HT1080 (cell line): ENCODE data around the gene CCDC3. TPM values are rescaled to one million over a fixed set of nuclear protein-coding genes. Genes with fewer than 3 reads are reported as not detected.

ENCODE experiments used
- DNase-seq: peaks from one replicate; pipeline ENCODE4 v3.0.0-alpha.2; 2015; ENCODE audit warnings: low read depth
- total RNA-seq: library from RNA; depleted of rRNA; stranded (reverse); fragments of >200 nt; shearing (Covaris generic); gene quantifications from 2 replicates; pipeline ENCODE4 v1.2.3, GENCODE V29; 2014

The CCDC3 gene
- total RNA-seq, 1 experiment from 2014 or later = 0.48 TPM

DNA sequence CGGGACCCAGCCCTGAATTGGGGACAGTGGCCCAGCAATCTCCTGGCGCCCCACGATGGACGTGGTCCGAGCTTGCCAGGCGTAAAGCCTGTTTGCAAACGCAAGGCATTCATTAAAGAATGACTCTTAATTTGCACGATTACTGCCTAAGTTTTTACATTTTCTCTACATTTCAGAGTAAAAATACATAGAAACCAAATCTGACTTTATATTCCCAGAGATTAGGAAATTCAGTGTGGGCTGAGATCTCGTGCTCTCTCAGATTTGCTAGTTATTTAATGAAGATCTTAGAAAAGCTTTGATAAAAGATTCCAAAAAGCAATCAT is 337 bp upstream of the CCDC3 start:
- DNase-seq = no peak

DNA sequence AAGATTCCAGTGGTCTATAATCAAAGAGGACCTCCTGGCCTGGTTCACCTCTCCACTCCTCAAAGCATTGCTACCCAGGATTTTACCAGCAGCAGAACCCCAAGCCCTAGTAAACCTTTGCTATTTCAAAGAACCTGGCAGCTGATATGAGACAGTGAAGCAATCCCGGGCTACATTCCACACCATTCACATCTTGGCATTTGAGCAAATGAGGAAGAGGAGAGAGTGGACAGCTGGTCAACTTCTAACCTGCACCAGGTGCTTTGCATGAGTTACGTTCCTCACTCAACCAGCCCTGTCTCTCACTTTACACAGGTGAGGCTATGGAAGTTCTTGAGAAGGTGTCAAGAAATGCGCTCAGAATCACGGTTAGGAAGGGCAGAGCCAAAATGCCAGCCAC is 1.1 kb downstream of the CCDC3 start:
- DNase-seq = no peak

DNA sequence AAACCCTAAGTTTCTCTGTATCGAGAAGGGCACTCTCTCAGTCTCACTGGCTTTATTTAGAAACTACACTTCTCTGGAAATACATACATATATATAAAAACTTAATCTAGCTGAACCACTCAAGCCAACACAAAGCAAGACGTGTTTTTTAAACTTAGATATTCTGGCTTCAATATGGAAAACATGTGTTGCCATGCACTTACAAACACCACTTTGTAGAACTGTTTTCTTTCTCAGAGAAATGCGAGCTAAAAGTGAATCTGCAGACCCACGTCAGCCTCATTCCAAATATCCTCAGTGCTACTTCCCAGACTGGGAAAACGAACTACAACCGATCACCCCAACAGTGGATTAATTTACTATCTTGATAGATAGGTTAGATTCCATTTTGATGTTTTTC is 1.7 kb downstream of the CCDC3 start:
- DNase-seq = no peak

DNA sequence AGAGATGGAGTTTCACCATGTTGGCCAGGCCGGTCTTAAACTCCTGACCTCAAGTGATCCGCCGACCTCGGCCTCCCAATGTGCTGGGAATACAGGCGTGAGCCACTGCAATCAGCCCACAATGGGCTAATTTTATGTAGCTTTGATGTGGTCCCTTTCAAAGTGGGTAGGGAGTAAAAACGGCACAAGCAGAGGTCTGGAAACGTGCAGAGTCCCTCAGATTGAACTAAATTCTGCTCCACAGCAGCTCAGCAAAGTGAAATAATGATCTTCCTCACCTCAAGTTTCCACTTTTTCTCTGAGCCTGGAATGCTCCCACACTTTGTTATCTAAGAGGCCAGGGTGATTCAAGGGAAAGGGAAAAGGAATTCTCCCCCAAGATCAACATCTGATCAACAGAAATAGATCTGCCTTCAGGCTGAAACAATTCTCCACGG is 6.1 kb downstream of the CCDC3 start:
- DNase-seq = no peak

DNA sequence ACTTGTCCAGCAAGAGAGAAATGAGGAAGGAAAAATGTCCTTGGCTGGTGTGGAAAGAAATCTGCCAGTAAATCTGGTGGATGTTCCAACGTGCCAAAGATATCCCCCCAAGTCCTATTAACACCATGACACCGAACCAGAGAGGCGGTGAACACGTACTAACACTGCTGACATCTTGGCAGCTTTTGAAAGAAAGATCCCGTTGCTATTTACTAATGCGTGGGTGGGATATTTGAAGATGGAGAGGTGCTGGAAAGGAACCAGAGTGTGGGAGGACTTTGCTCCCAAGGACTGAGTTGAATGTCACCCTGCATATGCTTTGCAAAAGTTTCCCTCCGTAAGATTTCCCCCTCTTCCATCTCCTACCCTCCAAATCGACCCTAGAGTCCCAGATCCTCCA is 7.9 kb downstream of the CCDC3 start:
- no peak for DNase-seq

DNA sequence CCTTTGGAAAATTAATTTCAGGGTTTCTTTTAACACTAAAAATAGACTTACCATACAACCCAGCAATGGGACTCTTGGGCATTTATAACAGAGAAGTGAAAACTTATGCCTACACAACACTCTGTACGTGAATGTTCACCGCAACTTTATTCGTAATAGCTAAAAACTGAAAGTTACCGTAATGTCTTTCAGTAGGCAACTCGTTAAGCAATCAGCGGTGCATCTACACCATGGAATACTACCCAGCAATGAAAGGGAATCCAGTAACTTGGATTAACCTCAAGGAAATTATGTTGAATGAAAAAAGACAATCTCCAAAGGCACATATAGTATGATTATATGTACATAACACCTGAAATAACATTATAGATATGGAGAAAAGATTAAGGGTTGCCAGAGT is 16.2 kb downstream of the CCDC3 start:
- DNase-seq = no peak

DNA sequence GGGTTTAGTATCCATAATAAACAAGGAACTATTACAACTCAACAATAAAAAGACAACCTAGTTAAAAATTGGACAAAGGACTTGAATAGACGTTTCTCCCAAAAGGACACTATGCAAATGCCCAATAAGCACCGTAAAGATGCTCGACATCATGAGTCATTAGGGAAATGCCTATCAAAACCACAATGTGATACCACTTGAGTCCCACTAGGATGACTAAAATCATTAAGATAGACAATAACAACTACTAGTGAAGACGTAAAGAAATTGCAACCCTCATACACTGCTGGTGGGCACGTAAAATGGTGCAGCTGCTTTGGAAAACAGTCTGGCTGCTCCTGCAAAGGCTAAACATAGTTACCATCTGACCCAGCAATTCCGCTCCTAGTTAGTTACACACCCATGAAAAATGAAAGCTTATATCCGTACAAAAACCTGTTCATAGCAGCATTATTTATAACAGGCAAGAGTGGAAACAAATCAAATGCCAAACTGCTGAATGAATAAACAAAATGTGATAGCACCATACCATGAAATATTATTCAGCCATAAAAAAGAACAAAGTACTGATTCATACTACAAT is 17.3 kb downstream of the CCDC3 start:
- DNase-seq = peak; percentile 58

DNA sequence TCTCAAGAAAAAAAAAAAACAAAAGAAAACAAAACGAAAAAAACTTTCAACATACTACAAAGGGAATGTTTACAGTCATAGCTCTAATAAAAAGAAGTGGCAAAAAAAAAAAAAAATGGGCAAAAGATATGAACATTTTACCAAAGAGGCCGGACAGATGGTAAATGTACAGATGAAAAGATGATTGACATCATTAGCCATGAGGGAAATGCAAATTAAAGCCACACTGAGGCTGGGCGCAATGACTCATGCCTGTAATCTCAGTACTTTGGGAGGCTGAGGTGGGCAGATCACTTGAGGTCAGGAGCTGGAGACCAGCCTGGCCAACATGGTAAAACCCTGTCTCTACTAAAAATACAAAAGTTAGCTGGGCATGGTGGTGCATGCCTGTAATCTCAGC is 17.9 kb downstream of the CCDC3 start:
- peak; percentile 20 for DNase-seq

DNA sequence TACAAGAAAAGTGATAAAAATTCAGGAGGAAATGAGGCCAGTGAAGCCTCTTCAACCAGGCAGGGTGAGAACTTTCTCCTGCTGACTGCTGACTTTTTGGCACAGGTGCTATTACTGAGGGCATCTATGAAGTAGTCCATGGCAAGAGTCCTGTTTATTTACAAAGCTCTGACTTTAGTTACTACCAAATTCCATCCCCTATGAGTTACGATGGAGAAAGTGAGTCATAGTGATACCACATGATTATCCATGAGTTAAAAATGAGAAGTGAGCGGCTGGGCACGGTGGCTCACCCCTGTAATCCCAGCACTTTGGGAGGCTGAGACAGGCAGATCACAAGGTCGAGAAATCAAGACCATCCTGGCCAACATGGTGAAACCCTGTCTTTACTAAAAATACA is 19.9 kb downstream of the CCDC3 start:
- DNase-seq = peak; percentile 63

DNA sequence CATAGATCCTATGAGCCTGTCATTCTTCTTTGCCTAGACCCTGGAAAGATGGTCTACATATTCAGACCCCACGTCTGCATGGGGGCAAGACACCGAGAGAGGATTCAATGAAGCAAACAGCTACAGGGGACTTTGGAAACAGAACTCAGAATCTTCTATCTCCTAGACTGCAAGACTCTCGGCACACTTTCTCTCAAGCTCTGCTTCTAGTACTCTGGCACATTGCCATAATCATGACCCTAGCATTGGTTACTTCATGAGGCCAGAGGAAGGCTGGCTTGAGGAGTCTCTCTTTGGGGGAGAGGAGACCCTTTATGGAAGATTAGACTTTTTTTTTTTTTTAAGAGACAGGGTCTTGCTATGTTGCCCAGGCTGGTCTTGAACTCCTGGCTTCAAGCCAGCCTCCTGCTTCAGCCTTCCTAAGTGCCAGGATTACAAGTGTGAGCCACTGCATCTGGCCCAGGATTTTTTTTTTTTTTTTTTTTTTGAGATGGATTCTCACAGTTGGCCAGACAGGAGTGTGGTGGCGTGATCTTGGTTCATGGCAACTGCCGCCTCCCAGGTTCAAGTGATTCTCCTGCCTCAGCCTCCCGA is 20.7 kb downstream of the CCDC3 start:
- no peak for DNase-seq

DNA sequence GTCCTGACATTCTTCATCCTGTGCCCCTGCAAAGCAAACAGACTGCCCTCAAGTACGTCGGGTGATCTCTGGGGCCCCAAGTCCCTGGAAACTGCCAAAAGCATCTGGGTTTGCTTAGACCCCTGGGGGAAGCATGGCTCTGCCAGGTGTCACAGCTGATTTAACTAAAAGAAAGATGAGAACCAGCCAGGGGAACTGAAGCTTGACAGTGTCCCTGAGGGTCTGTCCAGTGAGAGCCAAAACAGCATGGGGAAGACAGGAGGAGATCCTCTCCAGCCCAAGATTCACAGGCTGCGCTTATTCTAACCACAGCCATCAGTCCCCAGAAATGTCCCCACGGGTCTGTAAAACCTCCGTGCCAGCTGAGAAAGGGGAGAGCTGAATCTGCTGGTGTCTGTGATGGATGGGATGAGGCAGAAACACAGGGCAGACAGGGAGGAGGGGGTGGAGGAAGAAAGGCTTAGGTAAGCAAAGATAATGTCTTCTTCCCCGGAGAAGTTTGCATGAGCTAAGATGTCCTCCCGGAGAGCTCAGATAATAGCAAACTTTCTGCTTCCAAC is 21.3 kb downstream of the CCDC3 start:
- no peak for DNase-seq

DNA sequence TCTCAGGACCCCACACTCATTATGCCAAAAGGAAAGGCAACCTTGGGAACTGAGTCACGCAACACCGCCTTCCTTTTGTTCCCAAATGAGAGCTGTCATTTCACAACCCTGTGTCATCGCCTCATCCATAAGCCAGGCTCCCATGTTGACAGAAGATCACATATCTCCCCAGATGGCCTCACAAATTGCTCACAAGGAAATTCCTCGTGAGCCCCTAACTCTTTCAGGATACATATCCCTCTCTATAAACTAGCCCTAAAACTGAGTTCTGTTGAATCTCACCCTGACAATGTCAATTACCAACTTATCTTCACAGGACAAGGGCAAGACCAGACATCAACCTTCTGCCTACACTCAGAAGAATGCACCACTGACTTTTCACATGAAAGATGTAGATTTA is 22.6 kb downstream of the CCDC3 start:
- no peak for DNase-seq

DNA sequence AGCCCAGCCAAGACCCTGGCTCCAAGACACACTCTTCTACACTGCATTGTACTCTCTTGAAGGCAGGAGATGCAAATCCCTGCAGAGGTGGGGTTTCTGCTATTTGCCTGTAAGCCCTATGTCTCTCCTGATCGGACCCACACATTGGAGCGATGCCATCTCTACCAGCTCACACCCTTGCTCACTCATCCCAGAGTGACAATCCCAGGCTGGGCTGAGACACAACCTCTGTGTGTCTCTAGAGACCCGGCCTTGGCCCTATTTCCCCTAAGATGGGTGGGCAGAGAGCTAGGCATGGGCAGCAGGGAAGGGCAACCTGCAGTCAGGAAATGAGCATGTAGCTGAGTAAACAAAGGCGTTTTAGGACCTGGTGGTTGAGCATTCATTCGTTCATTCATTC is 25.6 kb downstream of the CCDC3 start:
- DNase-seq = no peak

DNA sequence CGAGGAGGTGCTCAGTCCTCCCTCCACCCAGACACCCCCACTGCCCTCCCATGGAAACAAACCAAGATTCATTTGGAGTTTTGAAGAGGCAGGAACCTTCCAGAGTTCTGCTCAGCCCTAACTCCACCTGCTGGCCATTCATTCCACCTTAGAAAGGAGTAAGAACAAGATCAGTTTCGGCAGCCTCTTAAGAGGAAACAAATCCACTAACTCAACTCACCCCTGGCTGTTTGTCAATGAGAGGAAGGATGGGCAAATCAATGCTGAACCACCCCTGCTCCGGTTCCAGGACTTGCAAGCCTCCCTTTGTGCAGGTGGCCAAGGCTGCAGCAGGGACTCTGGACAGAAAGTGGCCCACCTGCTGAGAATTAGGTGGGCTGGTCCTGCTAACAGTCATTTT is 26.2 kb downstream of the CCDC3 start:
- DNase-seq = peak; percentile 15

DNA sequence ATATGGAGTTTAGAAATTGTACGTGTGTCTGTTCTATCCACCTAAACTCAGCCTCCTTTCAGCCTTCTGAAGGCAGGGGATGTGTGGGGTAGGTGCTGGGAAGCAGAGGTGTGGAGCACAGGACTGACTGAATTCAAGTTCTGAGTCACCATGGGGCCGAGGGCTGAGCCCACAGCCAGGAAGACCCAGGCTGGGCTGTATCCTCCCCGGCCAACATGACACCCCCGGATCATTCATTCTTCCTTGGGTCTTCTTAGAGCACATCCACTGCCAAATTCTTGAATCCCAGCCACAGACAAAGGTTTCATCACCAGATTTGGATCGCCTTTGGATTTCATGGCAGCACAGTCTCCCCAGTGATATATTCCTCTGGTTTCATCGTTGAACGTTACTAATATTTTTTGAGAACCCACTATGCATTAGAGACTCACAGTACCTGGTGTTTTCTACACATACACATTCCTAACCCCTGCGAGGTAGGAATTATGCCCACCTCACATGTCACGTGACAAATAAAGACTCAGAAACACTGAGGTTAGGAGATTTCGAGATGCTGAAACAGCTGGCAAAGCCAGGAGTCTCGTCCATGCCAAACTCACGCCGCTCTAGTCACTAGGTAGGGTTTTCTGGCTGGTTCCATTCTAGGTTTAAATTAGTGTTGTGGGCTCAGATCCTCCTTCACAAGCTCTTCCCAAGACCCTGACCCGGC is 26.9 kb downstream of the CCDC3 start:
- no peak for DNase-seq

DNA sequence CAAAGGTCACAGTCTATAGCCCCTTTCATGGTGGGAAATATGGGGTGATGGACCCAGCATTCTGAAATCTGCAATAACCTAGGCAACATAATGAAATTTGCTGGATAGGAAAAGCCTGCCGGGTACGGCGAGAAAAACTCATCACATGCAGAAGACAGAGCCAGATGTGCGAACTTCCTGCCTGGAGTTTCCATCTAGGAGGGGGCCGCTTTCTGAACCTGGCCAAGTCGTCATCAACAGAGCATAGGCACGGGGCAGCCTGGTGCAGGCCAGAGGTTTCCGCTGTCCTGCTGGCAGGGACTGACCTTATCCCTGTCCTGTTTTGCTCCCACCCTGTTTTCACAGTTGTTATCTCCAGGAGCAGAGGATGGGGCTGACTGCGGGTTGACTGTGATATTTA is 27.4 kb downstream of the CCDC3 start:
- DNase-seq = no peak

DNA sequence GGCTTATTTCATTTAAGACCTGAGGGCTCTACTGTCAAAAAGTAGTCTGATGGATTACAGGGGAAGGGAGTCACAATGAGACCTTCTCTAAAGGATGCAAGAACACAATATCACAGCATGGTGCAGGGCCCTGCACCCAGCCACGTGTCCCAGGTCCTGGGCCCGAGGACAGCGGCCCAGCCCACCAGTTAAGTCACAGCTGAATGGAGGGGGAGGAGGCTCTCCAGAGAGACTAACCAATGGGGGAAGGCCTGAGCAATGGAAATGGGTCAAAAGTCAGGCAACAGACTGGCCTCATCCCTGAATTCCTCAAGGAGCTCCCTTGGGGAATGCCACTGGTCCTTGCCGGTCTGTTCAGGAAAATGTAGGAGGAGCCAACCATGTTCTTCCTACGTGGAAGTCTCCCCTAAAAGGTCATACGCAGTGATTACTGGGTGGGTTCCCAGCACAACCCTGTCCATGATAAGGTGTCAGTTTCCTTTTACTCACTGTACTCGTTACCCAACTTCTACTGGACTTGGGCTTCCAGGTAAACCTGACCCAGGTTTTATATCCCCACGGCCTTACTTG is 28.3 kb downstream of the CCDC3 start:
- DNase-seq = no peak

DNA sequence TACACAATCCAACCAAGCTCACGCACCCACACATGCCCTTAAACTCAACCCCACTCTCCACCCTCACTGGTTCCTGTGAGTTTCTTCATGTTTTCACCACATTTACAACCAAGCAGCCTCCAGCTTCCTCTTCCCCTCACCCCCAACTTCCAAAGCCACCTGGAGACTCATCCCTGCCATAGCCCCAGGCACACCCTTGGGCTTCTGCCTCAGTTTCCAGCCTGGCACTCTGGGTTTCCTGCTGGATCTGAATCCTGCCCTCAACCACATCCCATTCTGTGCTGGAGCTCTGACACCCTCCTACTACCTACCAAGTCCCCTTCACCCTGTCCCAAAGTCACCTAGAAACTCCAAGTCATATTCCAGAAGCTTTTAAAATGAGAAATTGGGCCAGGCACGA is 29.4 kb downstream of the CCDC3 start:
- no peak for DNase-seq

DNA sequence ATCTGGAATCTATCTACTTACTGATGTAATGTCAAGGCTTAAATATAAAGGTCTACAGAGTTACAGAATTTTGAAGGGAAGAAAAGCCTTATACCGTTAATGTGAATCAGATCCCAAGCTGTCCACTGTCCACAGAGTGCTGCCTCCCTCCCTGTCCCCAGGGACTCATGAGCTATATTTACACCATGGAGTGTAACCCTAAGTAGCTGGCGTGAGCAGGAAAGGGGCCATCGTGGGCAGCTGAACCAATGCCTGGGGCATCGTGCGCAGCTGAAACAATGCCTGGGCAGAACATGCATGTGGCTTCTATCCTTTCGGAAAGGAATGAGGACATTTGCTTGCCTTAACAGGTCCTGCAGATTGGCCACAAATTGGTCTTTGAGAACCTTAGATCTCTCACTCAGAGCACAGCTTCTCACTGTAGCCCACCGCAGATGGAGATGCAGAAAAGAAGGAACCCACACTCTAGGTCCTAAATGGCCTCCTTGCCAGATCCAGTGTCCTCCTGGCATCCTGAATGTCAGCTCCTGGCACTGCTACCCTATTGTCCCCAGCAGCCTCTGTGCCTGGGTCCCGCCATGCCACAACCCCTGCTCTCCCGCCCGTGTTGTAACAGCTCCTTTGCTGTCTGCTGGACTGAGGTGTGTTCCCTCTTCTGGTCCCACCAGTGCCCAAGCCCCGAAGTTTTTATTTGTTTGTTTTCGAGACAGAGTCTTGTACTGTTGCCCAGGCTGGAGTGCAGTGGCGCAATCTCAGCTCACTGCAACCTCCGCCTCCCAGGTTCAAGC is 30.3 kb downstream of the CCDC3 start:
- no peak for DNase-seq

DNA sequence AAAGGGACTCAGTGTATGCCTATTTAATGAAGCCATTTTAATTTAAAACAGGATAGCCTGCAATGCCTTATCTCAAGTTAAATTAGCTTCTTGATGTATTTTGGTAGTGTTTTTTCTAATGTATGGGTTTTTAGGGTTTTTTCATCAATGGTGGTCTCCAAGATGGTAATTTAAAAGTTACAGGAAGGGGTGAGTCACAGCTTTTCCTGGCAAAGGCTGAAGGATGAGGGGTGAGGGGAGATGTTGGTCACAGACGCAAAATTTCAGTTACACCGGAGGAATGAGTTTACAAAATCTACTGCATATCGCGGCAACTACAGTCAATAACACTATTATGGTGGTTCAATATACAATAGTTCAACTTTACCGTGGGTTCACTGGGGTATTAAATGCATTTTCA is 31.6 kb downstream of the CCDC3 start:
- DNase-seq = peak; percentile 37

DNA sequence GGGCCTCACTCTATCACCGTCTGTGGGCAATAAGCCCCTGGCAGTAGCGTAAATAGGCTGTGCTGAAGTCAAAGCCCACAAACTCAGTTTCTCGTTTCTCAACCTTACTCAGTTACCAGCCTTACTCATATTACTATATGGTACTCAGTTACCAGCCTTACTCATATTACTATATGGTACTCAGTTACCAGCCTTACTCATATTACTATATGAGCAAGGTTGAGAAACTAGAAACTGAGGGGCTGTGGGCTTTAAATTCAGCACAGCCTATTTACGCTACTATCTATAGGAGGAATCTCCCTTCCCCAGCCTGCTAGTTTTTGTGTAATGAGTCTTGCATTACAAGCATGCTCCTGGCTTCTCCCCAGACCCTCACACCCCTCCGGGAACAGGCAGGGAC is 35.4 kb downstream of the CCDC3 start:
- DNase-seq = no peak

DNA sequence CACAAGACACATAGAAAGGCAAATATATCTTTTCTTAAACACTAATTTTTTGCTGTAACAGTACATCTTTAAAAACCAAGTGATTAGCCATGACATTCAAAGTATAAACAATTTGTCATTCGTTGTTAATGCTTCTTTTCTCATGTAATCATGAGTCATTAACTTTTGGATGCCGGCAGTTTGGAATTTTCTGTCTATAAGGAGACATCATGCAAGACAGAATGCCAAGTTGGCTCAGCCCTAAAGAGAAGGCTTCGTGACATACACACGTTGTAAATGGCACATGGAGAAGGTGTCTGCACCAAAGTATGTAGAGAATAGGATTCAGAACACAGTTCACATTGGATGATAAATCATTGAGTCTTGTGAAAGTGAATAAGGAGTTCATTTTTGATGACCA is 35.9 kb downstream of the CCDC3 start:
- DNase-seq = no peak
